8988T (cell line): Measurements from ENCODE around the gene IFTAP.

Experiments
- DNase-seq: peaks from one replicate; pipeline ENCODE4 v3.0.0; 2011

The IFTAP gene

DNA sequence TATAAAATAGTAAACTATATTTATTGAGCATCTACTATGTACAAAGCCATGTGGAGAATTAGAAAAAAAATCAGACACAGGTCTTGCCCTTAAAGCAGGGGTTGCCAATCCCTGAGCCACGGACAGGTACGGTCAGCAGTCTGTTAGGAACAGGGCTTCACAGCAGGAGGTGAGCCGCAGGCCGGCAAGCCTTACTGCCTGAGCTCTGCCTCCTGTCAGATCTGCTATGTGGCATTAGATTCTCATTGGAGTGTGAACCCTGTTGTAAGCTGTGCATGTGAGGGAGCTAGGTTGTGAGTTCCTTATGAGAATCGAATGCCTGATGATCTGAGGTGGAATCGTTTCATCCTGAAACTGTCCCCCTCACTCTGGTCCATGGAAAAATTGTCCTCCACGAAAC lies 5.9 kb downstream of the IFTAP start:
- DNase-seq, result no peak

DNA sequence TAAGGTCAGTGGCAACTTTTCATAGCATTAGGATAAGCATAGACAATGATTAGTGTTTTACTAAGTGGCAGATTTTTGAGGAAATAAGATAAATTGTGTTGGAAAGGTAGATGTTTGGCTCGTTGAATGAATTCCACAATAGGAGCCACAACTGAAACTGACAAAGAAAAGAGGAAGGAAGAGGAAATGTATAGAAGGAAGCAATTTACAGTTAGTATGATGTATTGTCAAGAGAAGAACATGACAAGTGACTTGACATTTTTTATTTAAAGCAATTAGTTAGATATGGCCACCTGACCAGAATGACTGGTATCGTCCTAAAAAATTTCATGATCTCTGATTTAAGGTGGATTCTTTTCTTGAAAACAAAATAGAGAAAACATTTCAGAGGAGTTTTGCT lies 6.9 kb downstream of the IFTAP start:
- DNase-seq, result no peak

DNA sequence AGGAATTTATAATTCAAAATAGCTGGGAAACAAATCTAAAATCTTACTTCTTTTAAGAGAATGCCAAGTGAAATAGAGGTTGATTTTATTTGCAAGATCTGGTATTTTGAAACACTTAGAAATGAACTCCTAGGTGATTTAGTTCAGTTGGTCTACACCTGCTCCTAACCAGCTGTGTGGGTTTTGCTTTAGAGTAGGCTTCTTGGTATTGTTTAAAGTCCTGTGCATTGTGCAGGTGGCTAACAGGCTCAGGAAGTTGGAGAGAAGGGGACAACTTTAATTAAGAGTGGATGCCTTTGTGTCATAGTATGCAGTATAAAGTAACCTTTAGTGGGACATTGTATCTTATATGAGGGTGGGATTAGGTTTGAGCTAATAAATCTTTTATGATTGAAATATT lies 7.8 kb downstream of the IFTAP start:
- DNase-seq, result no peak

DNA sequence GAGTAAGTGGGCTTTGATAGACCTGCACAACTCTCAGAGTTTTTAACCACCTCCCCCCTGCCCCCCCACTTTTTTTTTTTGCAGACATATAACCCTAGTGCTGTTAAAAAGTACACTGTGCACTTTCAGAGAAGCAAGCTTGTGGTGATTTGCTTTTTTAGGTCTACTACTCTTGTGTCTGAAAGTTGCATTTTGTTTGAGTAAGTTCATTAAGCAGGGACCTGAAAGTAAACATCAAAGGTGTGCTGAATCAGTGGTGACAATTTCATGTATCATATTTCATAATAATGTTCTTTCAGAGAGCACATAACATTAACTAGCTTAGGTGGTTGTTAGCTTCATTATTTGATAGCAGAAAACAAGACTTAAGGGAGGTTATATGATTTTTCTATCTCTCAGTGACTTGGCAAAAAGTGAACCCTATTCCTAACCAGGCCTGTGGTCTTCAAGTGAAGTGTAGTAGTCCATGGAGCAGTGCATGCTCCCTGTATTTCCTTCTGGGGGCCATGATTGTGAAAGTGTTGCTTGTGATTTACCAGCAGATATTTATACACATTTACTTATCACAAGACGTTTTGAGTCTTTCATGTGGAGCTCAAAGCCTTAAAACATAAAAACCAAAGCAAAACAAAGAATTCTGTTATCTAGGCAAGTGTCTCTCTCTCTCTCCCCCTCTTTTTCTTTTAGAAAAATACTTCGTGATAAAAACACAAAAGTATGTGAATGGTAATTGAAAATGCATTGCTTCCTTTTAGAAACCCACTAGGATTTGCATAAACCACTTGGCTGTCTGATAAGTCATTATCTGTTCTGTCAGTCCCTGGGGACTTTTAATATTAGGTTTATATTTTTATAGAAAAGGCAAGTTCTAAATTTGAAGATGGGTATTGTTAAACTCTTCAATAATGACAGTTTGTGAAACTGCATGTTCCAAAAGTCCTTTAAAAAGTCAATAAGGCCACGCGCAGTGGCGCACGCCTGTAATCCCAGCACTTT lies 11.2 kb downstream of the IFTAP start:
- no peak for DNase-seq

DNA sequence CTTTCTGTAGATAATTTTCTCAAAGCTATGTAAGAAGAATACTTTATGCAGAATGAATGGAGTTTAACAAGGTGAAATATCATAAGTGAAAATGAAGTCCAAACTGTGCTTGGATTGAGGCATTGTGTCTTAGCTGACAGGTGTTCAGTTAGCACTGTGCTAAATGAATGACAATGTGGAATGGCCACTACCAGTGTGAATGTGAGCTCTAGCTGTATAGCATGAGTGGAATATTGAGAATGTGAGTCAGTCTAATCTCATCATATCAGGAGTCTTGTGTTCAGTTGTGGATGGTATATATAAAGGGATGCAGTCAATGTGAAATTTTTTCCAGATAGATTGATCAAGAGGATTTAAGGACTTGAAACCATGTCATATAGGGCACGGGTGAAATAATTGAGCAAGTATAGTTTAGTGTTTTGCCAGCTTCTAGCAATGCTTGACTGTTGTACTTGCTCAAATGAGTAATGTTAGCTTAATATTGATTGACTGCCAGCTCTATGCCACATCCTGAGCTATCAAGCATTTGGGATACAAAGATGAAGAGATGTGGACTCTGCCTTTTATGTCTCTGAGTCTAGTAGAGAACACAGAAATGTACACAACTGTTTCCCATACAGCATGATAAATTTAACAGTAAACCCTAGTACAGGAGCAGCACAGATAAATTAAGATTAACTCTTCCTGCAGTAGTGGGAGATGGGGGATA lies 14.3 kb downstream of the IFTAP start:
- DNase-seq, result no peak

DNA sequence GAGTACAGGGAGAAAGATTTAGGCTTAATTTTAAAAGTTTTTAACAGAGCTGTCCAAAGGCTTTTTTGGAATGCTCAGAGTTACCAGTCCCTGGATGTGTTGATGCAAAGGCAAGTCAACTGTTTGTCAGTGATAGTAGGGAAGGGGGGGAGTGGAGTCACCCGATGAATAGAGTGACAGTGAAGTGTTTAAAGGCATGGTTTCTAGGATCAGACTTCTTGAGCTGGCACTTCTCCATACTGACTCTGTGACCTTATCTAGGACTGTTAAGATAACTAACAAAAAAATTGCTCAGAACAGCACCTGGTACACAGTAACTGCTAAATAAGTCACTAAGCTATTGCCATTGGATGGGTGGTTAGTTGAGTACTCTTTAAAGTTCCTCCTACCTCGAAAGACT lies 15.1 kb downstream of the IFTAP start:
- DNase-seq, result no peak

DNA sequence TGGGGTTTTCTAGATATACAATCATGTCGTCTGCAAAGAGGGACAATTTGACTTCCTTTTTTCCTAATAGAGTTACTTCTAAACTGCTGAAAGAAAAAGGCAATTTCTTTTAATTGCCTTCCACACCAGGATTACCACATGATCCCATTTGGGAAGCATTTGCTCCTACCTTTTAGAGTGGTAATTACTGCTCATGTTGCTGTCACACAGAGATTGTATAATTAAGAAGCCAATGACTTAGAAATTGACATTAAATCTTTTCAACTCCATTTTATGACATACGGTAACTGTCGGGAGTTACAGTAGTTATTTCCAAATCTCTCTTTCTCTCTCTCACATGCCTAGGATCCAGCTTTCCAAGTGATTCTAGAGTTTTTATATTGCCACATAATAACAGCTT lies 21.5 kb downstream of the IFTAP start:
- DNase-seq, result no peak

DNA sequence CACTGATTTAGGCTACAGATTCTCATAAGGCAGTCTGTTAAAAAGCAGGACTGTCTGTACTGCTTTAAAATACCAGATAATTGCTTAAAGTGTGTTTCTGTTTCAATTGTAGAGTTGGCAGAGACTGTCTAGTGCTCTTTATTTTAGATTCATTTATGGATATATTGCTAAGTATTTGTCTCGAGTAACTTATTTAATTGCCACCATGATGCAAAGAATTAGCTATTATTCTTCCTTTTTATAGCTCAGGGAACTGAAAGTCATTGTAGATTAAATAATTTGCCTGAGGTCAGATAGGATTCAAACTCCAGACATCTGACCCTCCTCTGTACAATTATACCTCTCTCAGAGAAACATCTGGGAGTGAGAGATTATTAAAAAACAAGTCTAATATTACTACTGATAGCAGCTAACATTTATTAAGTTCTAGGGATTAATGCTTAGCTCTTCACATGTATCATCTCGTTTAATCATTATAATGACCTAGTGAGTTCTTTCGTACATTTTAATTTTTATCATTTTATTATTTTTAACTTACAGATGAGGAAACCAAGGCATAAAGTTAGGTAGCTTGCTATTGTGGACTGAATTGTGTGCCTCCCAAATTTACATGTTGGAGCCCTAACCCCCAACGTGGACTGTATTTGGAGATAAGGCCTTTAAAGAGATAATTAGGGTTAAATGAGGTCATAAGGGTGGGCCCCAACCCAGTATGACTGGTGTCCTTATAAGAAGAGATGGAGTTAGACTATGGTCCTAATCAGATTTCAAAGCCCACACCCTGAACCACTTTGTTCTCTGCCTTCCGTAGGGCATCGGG lies 23.5 kb downstream of the IFTAP start:
- no peak for DNase-seq

DNA sequence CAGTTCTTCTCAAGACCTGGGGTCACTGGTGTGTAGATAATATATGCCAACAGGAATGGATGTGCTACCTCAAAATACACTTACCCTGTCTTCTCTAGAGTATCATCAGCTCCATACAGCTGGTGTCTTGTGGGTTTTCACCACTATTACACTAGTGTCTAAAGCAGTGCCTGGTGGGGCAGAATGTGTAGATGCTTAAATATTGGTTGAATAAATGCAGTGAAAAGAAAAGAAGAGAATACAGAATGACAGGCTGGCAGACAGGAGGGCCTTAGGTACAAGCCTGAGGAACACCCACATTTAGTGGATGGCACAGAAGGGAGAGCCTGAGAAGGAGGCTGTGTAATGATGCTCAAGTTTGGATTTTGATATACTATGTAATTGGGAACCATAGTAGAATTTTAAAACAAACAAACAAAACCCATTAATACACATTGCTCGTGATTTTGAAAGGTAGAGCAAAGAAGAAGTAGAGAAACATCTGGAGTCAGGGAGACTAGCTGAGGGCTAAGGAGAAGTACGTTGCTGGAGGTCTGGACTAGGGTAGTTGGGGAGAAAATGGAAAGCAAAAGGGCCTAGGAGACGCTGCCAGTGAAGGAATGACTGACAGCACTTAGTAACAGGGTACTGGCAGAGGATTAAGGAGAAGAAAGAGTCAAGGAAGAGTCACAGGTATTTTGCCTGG lies 24.2 kb downstream of the IFTAP start:
- DNase-seq, result no peak

DNA sequence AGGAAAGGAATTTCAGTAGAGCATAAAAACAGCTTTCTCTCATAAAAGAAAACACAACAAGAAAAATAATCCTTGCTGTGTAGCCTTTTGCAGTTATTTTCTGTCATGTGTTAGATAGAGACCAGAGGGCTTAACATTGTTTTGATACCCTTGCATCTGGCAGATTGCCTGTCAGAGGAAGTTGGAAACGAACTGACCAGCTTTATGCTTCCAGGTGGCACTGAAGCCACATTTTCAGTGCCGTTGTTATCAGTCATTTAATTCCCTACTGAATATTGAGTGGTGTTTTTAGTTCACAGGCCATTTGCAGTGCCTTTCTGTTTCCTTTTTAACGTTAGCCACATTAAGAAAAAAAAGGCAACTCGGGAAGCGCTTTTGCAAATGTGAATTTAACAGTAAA lies 25.2 kb downstream of the IFTAP start:
- DNase-seq, result no peak

DNA sequence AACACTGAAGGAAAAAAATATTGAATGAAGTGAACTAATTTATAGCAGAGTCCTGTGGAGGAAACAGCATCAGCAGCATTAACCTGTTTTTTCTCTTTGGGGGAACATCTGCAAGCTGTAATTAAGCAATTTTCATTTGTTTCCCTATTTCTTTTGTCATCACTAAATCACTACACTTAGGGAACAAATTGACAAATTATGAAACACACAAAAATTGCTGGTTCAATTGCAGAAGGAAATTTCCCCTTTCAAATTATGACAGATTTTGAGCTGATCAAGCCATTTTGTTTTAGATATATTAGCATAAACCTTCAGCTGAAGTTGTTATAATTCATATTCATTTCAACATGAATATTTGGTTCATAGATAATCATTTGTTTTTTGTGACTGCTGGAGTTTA lies 25.9 kb downstream of the IFTAP start:
- DNase-seq, result no peak

DNA sequence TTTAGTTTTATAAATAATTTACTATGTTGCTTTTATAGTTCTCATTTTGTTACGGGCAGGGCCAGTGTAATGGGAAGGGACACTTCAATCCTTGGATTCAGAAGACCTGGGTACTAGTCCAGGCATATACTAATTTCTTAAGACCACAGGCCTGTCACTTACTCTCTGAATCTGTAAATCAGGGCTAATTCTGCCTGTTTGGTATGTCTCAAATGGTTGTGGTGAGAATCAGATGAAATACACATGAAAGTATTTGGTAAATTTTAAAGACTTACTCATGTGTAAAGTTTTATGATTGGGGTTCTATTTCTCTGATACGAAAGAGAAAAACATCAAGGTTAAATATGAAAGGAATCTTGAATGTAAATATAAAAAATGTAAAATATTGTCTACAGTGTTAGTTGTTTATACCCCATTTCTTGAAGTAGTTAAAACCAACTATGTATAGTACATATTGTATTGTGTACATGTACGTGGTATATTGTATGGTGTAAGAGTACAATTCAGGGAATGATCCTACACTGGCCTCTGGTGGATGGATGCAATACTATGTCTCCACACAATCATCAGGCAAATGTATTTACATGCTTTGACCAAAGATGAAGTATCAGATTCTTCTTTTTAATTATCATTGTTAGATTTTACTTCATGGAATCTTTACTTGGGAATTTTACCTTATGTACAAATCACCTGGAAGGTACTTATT lies 28.3 kb downstream of the IFTAP start:
- no peak for DNase-seq

DNA sequence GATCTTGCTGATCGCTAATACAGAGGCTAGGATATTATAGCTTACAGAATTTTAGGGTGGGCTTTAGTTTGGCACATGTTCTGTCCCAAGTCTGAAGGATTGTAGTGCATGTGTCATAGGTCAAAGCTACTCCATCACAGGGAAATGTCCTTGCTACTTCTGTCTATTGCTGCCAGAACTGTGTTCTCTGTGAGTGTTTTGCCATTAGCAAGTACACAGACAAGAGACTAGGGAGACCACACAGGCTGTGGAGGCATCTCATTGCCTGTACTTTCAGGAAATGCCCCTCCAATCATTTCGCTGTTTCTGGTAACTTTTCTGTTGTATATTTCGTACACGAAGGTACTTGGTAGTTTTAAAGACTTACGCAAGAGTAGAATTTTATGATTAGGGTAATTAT lies 29.2 kb downstream of the IFTAP start:
- no peak for DNase-seq

DNA sequence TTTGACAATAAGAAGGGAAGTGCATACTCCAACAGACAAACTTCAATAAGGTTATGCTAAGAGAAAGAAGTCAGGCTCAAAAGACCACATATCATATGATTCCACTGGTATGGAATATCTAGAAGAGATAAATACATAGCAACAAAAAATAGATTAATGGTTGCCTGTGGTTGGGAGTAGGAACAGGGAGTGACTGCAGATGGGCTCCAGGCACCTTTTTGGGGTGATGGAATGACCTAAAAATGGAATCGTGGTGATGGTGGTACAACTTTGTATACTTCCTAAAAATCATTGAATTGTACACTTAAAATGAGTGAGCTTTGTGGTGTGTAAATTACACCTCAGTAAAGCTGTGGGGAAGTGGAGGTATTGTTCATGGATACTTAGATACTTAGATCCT lies 32.7 kb downstream of the IFTAP start:
- no peak for DNase-seq

DNA sequence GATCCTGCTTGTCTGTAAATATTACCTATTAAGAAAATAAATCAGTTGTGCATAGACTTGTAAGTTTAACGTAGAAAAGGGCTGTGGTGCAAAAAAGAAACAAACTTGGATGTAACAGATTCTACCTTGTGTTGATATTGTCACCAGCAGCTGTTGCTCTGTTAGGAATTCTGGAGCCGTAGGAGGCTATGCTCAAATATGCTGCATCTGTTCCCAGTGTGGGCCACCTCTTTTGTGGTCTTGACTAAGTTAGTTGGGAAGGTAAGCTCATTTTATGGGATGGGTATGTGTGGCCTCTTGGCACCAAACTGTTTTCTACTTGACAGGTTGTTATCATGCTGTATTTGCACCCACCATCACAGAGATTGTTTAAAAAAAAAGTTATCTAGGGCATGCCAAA lies 33.2 kb downstream of the IFTAP start:
- no peak for DNase-seq

DNA sequence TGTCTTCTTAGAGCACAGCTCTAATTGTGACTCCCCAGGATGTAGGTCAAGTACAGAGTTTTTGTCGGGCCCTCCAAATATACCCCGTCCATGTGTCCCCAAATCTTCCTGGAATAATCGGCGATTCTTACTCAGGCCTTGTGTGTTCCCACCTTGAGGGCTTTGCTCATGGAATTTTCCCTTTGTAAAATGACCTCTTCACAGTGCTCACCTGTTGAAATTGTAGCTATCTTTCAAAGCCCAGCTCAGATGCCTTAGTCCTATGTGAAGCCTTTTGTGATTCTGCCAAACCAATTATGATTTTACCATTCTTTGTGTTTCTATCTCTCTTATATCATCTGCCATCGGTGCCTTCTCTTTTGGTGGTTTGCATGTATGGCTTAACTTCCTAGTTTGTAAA lies 33.8 kb downstream of the IFTAP start:
- no peak for DNase-seq

DNA sequence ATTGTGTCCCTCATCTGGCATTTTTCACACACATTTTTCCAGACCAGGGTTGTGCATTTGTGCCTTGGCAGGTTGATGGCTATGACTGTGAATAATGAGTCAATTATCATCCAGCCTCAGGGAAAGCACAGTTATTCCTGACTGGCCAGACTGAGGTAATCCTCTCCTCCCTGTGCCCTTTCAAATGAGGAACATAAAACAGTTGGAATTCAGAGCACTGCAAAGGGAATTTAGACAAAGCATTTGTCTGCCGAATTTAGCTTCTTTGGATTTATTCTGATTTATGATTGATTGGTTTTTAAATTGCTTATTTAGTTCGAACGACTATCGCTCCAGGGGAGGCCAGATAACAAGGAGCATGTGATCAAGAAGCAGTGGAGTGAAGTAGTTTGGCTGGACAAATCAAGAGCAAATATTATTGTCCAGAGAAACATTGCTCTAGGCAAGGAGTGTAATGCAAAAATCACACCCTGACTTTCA lies 34.5 kb downstream of the IFTAP start:
- no peak for DNase-seq

DNA sequence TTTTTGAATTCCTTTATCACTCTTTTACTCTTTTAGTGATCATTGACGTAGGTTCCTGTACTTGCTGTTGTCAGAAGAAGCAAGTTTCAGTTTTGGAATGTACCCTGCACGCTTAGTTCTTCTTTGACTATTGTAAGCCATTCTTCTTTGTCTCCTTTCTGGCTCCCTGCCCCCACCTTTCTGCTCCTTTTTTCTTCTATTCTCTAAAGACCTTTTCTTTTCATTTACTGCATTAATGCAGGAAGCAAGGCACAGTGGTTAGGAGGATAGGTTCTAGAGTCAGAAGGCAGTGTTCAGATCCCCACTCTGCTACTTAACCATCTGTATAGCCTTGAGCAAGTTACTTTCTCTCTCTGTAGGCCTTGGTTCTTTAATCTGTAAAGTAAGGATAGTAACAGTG lies 37.5 kb downstream of the IFTAP start:
- no peak for DNase-seq

DNA sequence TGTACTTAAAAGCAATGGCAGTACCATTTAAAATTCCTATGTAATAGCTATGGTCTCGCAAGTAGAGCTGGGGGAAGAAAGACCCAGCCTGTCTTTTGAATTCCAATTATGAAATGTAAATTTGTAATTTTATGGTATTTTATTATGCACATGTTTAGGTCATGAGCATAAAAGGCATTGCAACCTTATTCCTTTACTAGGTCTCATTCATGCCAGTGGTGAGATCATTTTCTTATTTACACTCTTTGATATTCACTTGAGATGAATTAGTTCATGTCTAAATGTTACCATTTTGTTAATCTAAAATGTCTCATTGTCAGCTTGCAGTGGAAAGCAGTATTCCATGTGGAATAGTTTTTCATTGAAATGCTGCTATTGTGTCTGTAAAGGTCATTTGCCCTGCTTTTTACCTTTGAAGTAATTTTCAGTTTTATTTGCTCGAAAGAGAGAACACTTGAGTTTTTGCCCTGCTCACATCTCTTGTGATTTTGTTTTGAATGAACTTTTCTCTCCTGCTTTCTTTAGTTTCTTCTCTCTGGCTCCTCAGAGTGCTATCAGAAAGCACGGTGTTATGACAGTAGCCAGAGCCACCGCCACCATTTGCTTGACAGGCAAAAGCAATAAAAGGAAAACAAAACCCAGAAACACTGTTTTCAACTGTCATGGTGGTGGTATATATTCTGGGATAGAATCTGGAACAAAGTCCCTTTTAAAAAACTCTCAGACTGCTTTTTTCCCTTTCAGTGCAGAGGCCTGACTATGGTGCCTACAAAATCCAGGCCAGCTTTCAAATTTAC lies 41.0 kb downstream of the IFTAP start:
- no peak for DNase-seq

DNA sequence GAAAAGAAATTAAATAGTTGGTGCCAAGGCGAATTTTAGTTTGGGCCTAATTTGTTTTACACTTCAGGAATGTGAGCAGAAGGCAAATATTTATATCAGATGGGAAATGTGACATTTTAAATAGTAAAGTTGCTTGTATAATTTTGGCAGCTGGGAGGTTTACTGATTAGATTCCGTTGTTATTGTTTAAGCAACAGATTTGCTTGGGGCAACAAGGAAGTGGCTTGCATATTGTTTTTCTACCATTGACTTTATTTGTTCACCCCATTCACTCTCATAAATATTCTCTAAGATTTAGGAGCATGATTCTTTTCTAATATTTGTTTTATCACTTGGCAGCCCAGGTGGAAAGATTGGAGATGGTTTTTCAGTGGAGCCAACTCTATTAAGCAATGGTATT lies 44.3 kb downstream of the IFTAP start:
- DNase-seq, result no peak

DNA sequence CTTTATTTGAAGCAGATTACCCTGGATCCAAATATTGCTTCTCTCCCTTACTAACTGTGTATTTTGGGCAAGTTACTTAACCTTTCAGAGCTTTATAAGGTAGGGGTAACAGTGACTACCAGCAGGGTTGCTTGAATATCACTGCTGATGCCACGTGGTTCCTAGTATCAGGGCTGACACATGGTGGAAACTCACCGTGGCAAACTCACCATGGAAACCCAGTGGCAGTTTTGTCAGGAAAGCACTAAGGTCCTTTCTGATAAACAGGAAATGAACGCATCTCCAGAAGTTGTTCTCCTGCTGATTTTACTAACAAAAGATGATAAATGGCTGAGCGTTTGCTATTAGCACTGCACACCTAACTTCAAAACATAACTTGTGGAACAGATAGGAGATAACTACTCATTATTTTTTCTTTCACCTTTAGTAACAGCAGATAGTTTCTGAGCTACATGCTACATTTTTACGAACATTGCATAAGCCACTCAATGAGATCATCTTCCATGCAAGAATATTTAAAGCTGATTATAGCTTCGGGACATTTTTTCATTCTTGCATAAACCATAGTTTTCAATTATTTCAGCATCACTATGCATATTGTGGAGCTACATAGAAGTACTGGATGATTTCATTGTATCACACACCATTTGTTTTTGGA lies 63.4 kb downstream of the IFTAP start:
- no peak for DNase-seq
